Ishikawa (cell line): Measurements from ENCODE around the gene UBE3B.

ENCODE experiments used
- CEBPB ChIP-seq: IDR thresholded peaks from 2 replicates; pipeline ENCODE4 v1.6.1; 2012
- EGR1 ChIP-seq: IDR thresholded peaks from 2 replicates; pipeline ENCODE4 v1.6.1; 2012
- EP300 ChIP-seq: IDR thresholded peaks from 2 replicates; pipeline ENCODE4 v1.6.1; 2012; ENCODE audit warnings: borderline replicate concordance
- FOXM1 ChIP-seq: IDR thresholded peaks from 2 replicates; pipeline ENCODE4 v1.6.1; 2012; ENCODE audit warnings: low read depth, borderline replicate concordance
- RAD21 ChIP-seq: IDR thresholded peaks from 2 replicates; pipeline ENCODE4 v1.6.1; 2012; ENCODE audit warnings: low read depth
- TCF12 ChIP-seq: IDR thresholded peaks from 2 replicates; pipeline ENCODE4 v1.6.1; 2012; ENCODE audit warnings: low read depth
- YY1 ChIP-seq: IDR thresholded peaks from 2 replicates; pipeline ENCODE4 v1.6.1; 2012; ENCODE audit warnings: low read depth
- ZBTB7A ChIP-seq: IDR thresholded peaks from 2 replicates; pipeline ENCODE4 v1.6.1; 2012; ENCODE audit warnings: low read depth
- TF ChIP-seq, protein P1 (sequence below): IDR thresholded peaks from 2 replicates; pipeline ENCODE4 v1.6.1; 2012; ENCODE audit warnings: low read depth, mild to moderate bottlenecking
- TF ChIP-seq, protein P2 (sequence below): IDR thresholded peaks from 2 replicates; pipeline ENCODE4 v1.6.1; 2012
- TF ChIP-seq, protein P3 (sequence below): IDR thresholded peaks from 2 replicates; pipeline ENCODE4 v1.6.1; 2012

- TF ChIP-seq EGR1 (no peak), FOXM1 (no peak), CEBPB (no peak), YY1 (no peak), RAD21 (no peak), EP300 (no peak), TCF12 (no peak), ZBTB7A (no peak)
- TF ChIP-seq, protein P1, sequence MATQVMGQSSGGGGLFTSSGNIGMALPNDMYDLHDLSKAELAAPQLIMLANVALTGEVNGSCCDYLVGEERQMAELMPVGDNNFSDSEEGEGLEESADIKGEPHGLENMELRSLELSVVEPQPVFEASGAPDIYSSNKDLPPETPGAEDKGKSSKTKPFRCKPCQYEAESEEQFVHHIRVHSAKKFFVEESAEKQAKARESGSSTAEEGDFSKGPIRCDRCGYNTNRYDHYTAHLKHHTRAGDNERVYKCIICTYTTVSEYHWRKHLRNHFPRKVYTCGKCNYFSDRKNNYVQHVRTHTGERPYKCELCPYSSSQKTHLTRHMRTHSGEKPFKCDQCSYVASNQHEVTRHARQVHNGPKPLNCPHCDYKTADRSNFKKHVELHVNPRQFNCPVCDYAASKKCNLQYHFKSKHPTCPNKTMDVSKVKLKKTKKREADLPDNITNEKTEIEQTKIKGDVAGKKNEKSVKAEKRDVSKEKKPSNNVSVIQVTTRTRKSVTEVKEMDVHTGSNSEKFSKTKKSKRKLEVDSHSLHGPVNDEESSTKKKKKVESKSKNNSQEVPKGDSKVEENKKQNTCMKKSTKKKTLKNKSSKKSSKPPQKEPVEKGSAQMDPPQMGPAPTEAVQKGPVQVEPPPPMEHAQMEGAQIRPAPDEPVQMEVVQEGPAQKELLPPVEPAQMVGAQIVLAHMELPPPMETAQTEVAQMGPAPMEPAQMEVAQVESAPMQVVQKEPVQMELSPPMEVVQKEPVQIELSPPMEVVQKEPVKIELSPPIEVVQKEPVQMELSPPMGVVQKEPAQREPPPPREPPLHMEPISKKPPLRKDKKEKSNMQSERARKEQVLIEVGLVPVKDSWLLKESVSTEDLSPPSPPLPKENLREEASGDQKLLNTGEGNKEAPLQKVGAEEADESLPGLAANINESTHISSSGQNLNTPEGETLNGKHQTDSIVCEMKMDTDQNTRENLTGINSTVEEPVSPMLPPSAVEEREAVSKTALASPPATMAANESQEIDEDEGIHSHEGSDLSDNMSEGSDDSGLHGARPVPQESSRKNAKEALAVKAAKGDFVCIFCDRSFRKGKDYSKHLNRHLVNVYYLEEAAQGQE, result no peak
- TF ChIP-seq, protein P2, sequence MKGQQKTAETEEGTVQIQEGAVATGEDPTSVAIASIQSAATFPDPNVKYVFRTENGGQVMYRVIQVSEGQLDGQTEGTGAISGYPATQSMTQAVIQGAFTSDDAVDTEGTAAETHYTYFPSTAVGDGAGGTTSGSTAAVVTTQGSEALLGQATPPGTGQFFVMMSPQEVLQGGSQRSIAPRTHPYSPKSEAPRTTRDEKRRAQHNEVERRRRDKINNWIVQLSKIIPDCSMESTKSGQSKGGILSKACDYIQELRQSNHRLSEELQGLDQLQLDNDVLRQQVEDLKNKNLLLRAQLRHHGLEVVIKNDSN, result no peak
- TF ChIP-seq, protein P3, sequence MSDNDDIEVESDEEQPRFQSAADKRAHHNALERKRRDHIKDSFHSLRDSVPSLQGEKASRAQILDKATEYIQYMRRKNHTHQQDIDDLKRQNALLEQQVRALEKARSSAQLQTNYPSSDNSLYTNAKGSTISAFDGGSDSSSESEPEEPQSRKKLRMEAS, result no peak
These were observed 60.9 kb downstream of the UBE3B start for GRCh38 chr12:109538191-109538863.
